HL-60 (cell line): ENCODE measurements around the gene IL17D.

ENCODE experiments used
- DNase-seq, 2 experiments: peaks; one replicate each; pipeline ENCODE4 v3.0.0-alpha.2; 2010 to 2020; ENCODE audit warnings: low read depth in 1 of 2, low spot score in 1 of 2
- H3K27ac ChIP-seq: fragments of 250-450 bp; sonication (Bioruptor Pico); replicated peaks from 2 replicates; pipeline ENCODE4 v1.5.1; 2020; ENCODE audit warnings: mild to moderate bottlenecking, moderate library complexity
- H3K27me3 ChIP-seq: fragments of 250-450 bp; sonication (Bioruptor Pico); 2 replicates; pipeline ENCODE4 v1.5.1; 2021; ENCODE audit warnings: mild to moderate bottlenecking, moderate library complexity; ENCODE audit not compliant: insufficient read depth, poor library complexity, severe bottlenecking
- H3K4me3 ChIP-seq: replicated peaks from 2 replicates; pipeline ENCODE4 v1.5.1; 2011; ENCODE audit warnings: mild to moderate bottlenecking, control low read depth, low read length; ENCODE audit not compliant: insufficient read depth
- GABPA ChIP-seq: IDR thresholded peaks from 2 replicates; pipeline ENCODE4 v1.6.1; 2012; ENCODE audit warnings: low read depth
- POLR2AphosphoS5 ChIP-seq: IDR thresholded peaks from 2 replicates; pipeline ENCODE4 v1.6.1; 2012; ENCODE audit warnings: low read depth
- SPI1 ChIP-seq: IDR thresholded peaks from 2 replicates; pipeline ENCODE4 v1.6.1; 2012; ENCODE audit warnings: low read depth, mild to moderate bottlenecking, borderline replicate concordance
- TF ChIP-seq, protein P1 (sequence below): IDR thresholded peaks from one replicate; pipeline ENCODE4 v1.5.1; 2011; ENCODE audit warnings: low read length, control low read depth, inconsistent platforms; ENCODE audit not compliant: insufficient read depth
- TF ChIP-seq, protein P2 (sequence below): IDR thresholded peaks from 2 replicates; pipeline ENCODE4 v1.6.1; 2012; ENCODE audit warnings: low read depth; ENCODE audit not compliant: insufficient replicate concordance

Gene IL17D

DNA sequence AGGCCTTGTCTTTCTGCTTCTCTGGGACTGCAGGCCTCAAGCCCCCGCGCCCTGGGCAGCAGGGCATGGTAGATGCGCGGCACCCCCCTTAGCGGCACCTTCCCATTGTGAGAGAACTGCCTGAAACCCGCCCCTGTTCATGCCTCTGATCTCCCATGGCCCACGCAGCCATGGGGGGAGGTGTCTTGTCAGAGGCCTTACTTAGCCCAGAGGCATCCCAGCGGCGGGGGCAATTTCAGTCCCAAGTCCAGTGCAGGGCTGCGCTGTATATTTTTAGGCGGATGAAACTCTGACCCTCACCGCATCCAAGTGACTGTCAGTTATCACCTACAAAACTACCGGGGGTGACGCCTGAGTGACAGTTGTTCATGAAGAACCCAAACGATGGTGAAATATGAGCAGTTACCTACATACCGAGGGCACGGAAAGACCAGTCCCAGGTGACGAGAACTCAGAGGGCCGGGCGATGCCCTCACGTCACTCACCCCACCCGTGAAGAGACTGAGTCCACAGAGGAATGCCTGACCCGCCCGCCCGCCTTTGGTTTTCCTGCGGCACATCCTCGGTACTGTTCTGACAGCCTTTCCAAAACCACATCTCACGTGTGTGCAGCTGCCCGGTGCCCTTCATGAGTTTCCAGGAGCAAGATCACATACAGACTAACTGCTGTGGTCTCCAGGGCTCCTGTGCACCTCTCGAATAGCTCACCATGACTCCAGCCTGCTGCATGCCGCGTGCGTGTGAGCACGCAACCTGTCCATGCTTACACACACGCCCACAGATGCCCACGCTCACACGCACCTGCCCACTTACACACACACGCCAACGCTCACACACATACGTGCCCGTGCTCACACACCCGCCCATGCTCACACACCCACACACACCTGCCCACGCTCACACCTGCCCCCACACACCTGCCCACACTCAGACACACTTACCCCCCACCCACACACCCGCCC lies 14.4 kb downstream of the IL17D start:
- Histone ChIP-seq H3K27me3 (no peaks in the 10 kb centered on the region), H3K27ac (no peak overlapping the region), H3K4me3 (no peak overlapping the region)
- no peak for TF ChIP-seq GABPA
- TF ChIP-seq POLR2AphosphoS5, result no peak
- TF ChIP-seq SPI1, result no peak
- TF ChIP-seq, protein P1, sequence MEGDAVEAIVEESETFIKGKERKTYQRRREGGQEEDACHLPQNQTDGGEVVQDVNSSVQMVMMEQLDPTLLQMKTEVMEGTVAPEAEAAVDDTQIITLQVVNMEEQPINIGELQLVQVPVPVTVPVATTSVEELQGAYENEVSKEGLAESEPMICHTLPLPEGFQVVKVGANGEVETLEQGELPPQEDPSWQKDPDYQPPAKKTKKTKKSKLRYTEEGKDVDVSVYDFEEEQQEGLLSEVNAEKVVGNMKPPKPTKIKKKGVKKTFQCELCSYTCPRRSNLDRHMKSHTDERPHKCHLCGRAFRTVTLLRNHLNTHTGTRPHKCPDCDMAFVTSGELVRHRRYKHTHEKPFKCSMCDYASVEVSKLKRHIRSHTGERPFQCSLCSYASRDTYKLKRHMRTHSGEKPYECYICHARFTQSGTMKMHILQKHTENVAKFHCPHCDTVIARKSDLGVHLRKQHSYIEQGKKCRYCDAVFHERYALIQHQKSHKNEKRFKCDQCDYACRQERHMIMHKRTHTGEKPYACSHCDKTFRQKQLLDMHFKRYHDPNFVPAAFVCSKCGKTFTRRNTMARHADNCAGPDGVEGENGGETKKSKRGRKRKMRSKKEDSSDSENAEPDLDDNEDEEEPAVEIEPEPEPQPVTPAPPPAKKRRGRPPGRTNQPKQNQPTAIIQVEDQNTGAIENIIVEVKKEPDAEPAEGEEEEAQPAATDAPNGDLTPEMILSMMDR, result no peak
- TF ChIP-seq, protein P2, sequence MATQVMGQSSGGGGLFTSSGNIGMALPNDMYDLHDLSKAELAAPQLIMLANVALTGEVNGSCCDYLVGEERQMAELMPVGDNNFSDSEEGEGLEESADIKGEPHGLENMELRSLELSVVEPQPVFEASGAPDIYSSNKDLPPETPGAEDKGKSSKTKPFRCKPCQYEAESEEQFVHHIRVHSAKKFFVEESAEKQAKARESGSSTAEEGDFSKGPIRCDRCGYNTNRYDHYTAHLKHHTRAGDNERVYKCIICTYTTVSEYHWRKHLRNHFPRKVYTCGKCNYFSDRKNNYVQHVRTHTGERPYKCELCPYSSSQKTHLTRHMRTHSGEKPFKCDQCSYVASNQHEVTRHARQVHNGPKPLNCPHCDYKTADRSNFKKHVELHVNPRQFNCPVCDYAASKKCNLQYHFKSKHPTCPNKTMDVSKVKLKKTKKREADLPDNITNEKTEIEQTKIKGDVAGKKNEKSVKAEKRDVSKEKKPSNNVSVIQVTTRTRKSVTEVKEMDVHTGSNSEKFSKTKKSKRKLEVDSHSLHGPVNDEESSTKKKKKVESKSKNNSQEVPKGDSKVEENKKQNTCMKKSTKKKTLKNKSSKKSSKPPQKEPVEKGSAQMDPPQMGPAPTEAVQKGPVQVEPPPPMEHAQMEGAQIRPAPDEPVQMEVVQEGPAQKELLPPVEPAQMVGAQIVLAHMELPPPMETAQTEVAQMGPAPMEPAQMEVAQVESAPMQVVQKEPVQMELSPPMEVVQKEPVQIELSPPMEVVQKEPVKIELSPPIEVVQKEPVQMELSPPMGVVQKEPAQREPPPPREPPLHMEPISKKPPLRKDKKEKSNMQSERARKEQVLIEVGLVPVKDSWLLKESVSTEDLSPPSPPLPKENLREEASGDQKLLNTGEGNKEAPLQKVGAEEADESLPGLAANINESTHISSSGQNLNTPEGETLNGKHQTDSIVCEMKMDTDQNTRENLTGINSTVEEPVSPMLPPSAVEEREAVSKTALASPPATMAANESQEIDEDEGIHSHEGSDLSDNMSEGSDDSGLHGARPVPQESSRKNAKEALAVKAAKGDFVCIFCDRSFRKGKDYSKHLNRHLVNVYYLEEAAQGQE, result no peak
- no peak for DNase-seq

DNA sequence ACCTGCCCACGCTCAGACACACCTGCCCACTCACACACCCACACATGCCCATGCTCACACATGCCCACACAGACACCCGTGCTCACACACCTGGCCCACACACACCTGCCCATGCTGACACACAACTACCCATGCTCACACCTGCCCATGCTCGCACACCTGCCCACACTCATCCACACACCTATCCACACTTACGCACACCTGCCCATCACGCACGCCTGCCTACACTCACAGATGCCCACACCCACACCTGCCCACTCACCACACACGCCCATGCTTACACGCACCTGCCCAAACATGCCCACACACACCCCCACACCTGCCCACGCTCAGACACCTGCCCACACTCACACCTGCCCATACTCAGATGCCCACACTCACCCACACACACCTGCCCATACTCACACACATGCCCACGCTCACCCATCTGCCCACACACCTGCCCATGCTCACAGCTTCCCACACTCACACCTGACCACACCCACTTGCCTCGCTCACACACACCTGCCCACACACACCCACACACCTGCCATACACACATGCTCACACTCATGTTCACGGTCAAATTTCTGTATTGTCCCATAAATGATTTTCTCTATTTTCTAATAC lies 15.6 kb downstream of the IL17D start:
- no peak for TF ChIP-seq SPI1
- TF ChIP-seq GABPA, result no peak
- TF ChIP-seq, protein P2, result no peak
- no peak for TF ChIP-seq POLR2AphosphoS5
- TF ChIP-seq, protein P1, result no peak
- Histone ChIP-seq H3K27ac (no peak overlapping the region), H3K27me3 (no peaks in the 10 kb centered on the region), H3K4me3 (no peak overlapping the region)
- no peak for DNase-seq

DNA sequence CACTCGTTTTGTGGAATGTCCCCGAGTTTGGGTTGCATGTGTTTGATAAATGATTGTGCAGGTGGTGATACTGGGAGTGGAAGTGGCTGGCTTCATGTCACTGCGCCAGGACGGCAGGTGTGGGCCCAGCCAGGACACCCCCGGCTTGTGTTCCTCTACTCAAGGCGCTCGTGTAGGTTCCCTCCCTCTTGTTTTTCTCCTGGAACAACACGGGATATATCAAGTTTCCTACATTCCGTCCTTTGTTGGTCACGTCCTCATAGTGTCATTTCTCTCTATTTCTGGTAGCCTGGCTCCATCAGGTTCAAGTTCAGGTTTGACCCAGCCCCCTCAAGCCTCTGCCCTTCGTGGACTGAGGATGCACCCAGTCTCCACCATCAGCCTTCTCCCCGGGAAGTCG lies 16.3 kb downstream of the IL17D start:
- Histone ChIP-seq H3K4me3 (no peak overlapping the region), H3K27ac (no peak overlapping the region), H3K27me3 (no peaks in the 10 kb centered on the region)
- no peak for DNase-seq
- TF ChIP-seq SPI1, result no peak
- no peak for TF ChIP-seq GABPA
- no peak for TF ChIP-seq POLR2AphosphoS5
- TF ChIP-seq, protein P2, result no peak
- TF ChIP-seq, protein P1, result no peak
